HG03457 (cell line): ENCODE measurements around the gene FAM135A.
"Not testable (repeated sequence)": the region's sequence is repeated elsewhere in the genome, so short reads cannot be mapped to it uniquely, and the experiment has no call there.

Source experiments
- ATAC-seq: cut with Tn5 transposase; IDR thresholded peaks from one replicate; pipeline ENCODE4 v1.9.1; 2021; ENCODE audit warnings: moderate number of reproducible peaks; ENCODE audit not compliant: unreplicated experiment

FAM135A gene

DNA sequence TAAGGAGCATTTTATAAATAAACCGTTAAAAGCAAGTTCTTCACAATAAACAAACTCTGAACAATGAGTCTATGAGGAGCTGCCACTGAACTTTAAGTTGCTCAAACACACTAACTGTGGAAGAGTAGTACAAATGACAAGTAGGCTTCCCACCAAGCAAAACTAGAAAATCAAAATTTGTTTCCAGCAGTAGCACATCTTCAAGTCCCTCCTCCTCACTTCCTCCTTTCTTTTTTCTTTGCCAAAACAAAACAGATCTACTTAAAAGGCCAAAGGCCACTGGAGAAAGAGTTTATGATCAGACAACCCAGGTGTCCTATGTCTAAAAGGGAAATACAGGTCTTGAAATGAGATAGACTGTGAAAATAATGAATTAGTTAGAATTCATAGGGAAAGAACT, 17.1 kb upstream of the FAM135A start:
- ATAC-seq: no peak

GRCh38 chr6:70396796-70397729, 16.2 kb upstream of the FAM135A start:
- ATAC-seq: no peak

- no peak for ATAC-seq
These were observed 14.3 kb upstream of the FAM135A start for GRCh38 chr6:70398783-70399728.

GRCh38 chr6:70404658-70405057, 8.7 kb upstream of the FAM135A start:
- ATAC-seq: no peak

DNA sequence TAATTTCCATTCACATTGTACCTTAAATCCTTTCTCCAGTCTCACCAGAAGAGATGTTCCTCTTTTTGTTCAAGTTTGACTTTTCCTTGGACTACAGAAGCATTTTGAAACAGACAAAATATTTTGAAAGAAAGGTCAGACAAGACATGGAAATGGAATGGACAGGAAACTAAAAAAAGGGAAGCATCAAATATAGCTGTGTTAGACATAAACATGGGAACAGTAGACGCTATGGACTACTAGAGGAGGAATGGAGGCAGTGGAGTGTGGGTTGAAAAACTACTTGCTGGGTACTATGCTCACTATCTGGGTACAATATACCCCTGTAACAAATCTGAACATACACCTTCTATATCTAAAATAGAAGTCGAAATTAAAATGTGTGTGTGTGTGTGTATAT, 4.1 kb upstream of the FAM135A start:
- no peak for ATAC-seq

DNA sequence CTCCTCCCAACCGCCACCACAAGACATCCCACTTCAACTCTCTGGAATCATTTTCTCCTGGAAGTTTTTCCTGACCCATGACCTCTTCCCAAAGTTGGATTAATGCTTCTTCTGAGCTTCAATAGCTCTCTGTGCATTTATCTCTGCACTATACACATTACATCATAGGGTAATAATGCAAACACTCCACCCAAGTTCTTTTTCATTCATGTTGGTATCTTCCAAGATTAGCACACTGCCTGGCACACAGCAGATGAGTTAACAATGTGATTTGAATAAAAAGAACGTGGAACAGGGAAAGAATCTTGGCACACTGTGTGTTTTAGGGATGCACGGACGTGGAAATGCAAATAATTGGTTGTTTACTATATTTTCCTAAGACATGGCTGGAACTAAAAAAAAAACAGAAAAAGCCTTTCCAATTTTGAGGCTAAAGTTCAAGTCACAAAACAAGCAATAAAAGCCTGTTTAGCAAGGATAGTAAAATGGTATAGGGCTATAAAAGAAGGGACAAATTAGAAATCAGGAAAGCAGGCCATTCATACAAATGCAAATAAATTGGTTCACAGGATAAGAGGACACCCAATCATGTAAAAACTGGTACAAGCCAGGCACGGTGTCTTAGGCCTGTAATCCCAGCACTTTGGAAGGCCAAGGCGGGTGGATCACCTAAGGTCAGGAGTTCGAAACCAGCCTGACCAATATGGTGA, 1.6 kb upstream of the FAM135A start:
- no peak for ATAC-seq

GRCh38 chr6:70412252-70413113, 825 bp upstream of the FAM135A start:
- ATAC-seq: peak; percentile 11

DNA sequence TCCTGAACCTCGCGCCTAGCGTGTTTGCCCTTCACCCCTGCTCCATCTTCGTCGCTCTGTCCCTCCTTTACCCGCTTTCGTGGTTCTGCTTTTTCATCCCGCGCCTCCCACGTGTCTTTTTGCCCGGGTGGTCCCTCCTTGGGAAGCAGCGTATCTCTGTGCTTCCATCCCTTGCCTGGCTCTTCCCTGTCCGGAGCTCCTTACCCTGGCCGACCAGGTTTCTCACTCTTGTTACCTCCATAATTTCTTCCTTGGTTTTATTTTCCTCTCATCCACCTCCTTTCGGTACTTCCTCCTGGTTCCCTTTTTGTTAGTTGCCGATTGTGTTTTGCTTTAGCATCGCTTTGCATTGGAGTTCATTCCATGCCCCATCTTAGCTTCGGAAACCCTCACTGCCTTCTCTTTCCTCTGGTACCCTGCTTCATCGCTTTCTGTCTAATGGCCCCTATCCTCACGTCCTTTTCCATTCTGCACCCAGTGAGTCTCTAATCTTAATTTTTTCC, 735 bp downstream of the FAM135A start:
- no peak for ATAC-seq

GRCh38 chr6:70414813-70415212, 1.5 kb downstream of the FAM135A start:
- no peak for ATAC-seq

DNA sequence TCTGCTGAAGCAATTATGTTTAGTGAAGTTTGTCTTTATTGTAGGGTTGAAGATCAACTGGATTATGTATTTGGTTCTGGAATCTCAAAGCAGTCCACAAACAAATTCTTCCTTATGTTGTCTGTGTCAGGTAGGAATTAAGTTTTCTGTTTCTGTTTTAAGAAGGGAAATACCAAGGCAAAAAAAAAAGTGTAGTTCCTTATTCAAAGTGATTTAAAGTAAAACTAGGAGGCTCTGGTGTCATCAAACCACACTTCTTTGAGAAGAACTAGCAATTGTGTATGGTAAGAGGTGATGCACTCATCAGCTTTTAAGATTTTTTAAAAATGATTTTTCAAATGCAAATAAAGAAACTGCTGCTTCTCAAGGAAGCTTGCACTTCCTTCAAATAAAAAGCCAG, 1.9 kb downstream of the FAM135A start:
- no peak for ATAC-seq

- ATAC-seq: no peak
These were observed 2.4 kb downstream of the FAM135A start for GRCh38 chr6:70415660-70416059.

- ATAC-seq: no peak
These were observed 8.2 kb downstream of the FAM135A start for GRCh38 chr6:70421509-70421908.

GRCh38 chr6:70423189-70424134, 10.2 kb downstream of the FAM135A start:
- ATAC-seq: no peak

GRCh38 chr6:70424291-70424690, 11.0 kb downstream of the FAM135A start:
- no peak for ATAC-seq

DNA sequence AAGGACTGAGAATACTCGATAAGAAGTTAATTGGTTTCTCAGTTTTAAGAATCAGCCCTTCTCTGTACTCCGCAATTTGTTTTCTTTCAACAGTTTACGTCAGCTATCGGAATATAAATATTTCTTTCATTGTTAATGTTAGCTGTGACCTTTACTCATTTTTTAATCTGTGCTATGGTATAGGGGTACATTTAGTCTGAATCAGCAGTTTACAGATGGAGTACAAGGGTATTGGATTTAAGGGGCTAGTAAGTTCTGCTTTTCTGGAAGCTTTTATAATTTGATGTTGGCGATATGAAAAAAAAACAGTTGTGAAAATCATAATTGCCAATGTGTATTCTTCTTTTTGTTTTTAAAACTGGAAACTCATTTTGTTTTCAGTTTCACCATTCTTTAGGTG, 23.0 kb downstream of the FAM135A start:
- no peak for ATAC-seq

GRCh38 chr6:70445001-70445400, 31.7 kb downstream of the FAM135A start:
- no peak for ATAC-seq

- not testable (repeated sequence) for ATAC-seq
These were observed 34.2 kb downstream of the FAM135A start for GRCh38 chr6:70447343-70448070.

- ATAC-seq: not testable (repeated sequence)
These were observed 40.6 kb downstream of the FAM135A start for GRCh38 chr6:70453899-70454298.
